Measurements from ENCODE around the gene TPK1. TPM values are rescaled to one million over a fixed set of nuclear protein-coding genes. Genes with fewer than 3 reads are reported as not detected.

The TPK1 gene
- total and polyA plus RNA-seq, 4 donors, result 5.3 to 16.8 (median 15.9) TPM

- ATAC-seq (ENCODE audit: insufficient read depth, low FRiP score), result no peak
Measured at GRCh38 chr7:144736880-144737493, 98.9 kb downstream of the TPK1 start.

GRCh38 chr7:144735505-144736276 is 100.2 kb downstream of the TPK1 start:
- no peak for TF ChIP-seq CTCF (IDR thresholded peaks at IDR 0.05; ENCODE audit: control extremely low read depth, extremely low read depth)
- no peak overlapping the region for H3K4me3 ChIP-seq
- no peaks in the 10 kb centered on the region for H3K36me3 ChIP-seq (ENCODE audit: control insufficient read depth in 4 of 4, insufficient read depth in 4 of 4, low read length in 4 of 4)
- no peaks in the 10 kb centered on the region for H3K9me3 ChIP-seq (ENCODE audit: control insufficient read depth in 4 of 4, insufficient read depth in 3 of 4, low read length in 3 of 4)
- 65% methylated on average over 8 of the region's 8 CpGs for WGBS, 2 donors
- ATAC-seq (ENCODE audit: insufficient read depth, low FRiP score) (no peak), DNase-seq (no peak)
- H3K27ac ChIP-seq (ENCODE audit: low read depth in 1 of 2, low read length in 1 of 2), result no peak overlapping the region
- no peak overlapping the region for H3K9ac ChIP-seq (ENCODE audit: insufficient read depth in 1 of 2, low read length in 2 of 2)
- H3K27me3 ChIP-seq (ENCODE audit: control insufficient read depth in 3 of 3, insufficient read depth in 3 of 3, low read length in 2 of 3), result no peaks in the 10 kb centered on the region
- peaks cover 0 to 4% (median 0%) of the 10 kb centered on the region in 5 donors for H3K4me1 ChIP-seq (ENCODE audit: control insufficient read depth in 5 of 5, insufficient read depth in 5 of 5, low read length in 5 of 5)

More at GRCh38 chr7:144736880-144737493, 98.9 kb downstream of the TPK1 start:
- 17 to 32% methylated on average over 1 of the region's 1 CpG for WGBS, 2 donors
- Histone ChIP-seq H3K4me1 (ENCODE audit: control insufficient read depth in 5 of 5, insufficient read depth in 5 of 5, low read length in 5 of 5) (no peaks in the 10 kb centered on the region), H3K4me3 (no peak overlapping the region), H3K36me3 (ENCODE audit: control insufficient read depth in 4 of 4, insufficient read depth in 4 of 4, low read length in 4 of 4) (no peaks in the 10 kb centered on the region), H3K27ac (ENCODE audit: low read depth in 1 of 2, low read length in 1 of 2) (no peak overlapping the region), H3K27me3 (ENCODE audit: control insufficient read depth in 3 of 3, insufficient read depth in 3 of 3, low read length in 2 of 3) (no peaks in the 10 kb centered on the region), H3K9ac (ENCODE audit: insufficient read depth in 1 of 2, low read length in 2 of 2) (no peak overlapping the region), H3K9me3 (ENCODE audit: control insufficient read depth in 4 of 4, insufficient read depth in 3 of 4, low read length in 3 of 4) (no peaks in the 10 kb centered on the region)
- no peak for TF ChIP-seq CTCF (IDR thresholded peaks at IDR 0.05; ENCODE audit: control extremely low read depth, extremely low read depth)
- no peak for DNase-seq

GRCh38 chr7:144731661-144732351 is 104.0 kb downstream of the TPK1 start:
- no peak overlapping the region for H3K9ac ChIP-seq (ENCODE audit: insufficient read depth in 1 of 2, low read length in 2 of 2)
- no peak for ATAC-seq (ENCODE audit: insufficient read depth, low FRiP score)
- no peaks in the 10 kb centered on the region for H3K27me3 ChIP-seq (ENCODE audit: control insufficient read depth in 3 of 3, insufficient read depth in 3 of 3, low read length in 2 of 3)
- no peak overlapping the region for H3K27ac ChIP-seq (ENCODE audit: low read depth in 1 of 2, low read length in 1 of 2)
- H3K4me3 ChIP-seq, result no peak overlapping the region
- H3K36me3 ChIP-seq (ENCODE audit: control insufficient read depth in 4 of 4, insufficient read depth in 4 of 4, low read length in 4 of 4), result no peaks in the 10 kb centered on the region
- no peak for TF ChIP-seq CTCF (IDR thresholded peaks at IDR 0.05; ENCODE audit: control extremely low read depth, extremely low read depth)
- DNase-seq, result no peak
- WGBS, 2 donors, result 91 to 95% methylated on average over 6 of the region's 6 CpGs
- peaks cover 0 to 4% (median 0%) of the 10 kb centered on the region in 5 donors for H3K4me1 ChIP-seq (ENCODE audit: control insufficient read depth in 5 of 5, insufficient read depth in 5 of 5, low read length in 5 of 5)
- no peaks in the 10 kb centered on the region for H3K9me3 ChIP-seq (ENCODE audit: control insufficient read depth in 4 of 4, insufficient read depth in 3 of 4, low read length in 3 of 4)

All from lung (tissue), 12 donors.